Embryonic facial prominence (tissue), 1 donor: ENCODE results near the gene TTC16.
"Not testable (repeated sequence)": the region's sequence is repeated elsewhere in the genome, so short reads cannot be mapped to it uniquely, and the experiment has no call there.

Experiments
- DNase-seq: peaks from one replicate; pipeline ENCODE4 v3.0.0-alpha.2; 2016; ENCODE audit errors: extremely low spot score

Gene TTC16

DNA sequence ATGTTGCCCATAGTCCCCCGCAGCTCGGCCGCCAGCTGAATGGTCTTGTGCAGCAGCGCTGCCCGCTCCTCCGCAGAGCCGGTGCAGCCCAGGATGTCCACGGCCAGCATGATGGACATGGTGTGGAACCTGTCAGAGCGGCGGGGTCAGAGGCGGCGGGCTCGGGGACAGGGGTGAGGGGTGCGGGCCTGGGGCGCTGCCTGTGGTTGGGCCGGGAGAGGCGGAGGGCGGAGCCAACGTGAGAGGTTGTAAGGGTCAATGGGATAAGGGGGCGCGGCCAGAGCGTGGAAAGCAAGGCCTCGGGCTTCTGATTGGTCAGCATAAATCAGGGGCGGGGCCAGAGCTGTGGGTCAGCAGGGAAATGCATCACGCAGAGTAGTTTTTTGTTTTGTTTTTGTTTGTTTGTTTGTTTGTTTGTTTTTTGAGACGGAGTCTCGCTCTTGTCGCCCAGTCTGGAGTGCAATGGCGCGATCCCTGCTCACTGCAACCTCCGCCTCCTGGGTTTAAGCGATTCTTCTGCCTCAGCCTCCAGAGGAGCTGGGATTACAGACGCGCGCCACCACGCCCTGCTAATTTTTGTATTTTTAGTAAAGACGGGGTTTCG is 26.1 kb downstream of the TTC16 start:
- no peak for DNase-seq

DNA sequence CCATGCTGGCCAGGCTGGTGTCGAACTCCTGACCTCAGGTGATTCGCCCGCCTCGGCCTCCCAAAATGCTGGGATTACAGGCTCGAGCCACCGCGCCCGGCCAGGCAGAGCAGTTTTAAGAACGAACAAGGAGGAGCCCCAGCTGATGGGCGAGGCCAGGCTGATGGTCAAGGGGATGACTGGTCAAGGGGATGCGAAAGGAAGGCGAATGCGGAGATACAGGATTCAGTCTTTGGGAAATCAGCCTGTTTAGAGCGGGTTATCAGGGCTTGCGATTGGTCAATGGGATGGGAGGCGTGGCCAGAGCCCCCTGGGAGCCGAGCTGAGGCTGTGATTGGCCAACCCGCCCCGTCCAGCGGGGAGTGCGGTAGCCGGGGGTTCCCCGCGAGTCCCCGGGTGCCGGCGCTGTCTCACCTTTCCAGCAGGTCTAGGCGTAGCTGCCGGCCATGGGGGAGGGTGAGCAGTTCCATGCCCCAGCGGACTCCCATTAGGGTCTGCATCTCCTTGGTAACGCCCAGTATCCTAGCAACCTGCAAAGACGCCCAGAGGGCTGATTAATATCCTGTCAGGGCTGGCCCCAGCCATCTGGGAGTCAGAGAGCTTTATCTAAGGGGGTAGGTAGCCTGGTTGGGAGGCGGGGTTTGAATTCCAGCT is 26.7 kb downstream of the TTC16 start:
- no peak for DNase-seq

DNA sequence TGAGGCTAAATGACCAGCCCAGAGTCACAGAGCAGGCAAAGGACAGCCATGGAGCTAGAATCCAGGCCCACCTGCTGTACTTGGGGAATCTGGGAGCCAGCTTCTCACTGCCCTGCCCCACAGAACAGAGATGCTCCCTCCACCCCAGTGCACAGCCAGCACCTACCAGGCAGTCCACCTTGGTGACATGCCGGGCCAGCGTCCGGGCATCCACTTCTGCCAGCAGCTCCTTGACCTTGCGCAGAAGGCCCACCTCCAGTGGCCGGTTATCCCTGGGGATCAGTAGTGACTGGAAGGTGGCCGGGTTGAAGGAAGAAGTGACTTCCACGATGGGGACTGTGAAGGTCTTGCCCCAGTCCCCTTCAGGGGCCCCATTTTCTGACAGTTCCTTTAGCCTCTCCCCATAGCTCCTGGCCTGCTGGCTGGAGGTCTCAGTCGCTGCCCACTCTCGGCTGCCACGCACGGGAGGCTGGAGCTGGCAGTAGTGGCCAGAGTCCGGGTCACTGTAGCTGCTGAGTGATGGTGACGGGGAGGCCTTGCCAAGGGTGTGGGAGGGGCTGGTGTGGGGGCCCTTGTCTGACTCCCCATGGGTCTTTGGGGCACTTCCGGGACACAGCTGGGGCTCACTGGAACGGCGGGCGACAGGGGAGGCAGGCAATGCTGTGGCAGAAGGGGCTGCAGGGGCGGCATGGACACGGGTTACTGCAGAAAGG is 28.7 kb downstream of the TTC16 start:
- no peak for DNase-seq

DNA sequence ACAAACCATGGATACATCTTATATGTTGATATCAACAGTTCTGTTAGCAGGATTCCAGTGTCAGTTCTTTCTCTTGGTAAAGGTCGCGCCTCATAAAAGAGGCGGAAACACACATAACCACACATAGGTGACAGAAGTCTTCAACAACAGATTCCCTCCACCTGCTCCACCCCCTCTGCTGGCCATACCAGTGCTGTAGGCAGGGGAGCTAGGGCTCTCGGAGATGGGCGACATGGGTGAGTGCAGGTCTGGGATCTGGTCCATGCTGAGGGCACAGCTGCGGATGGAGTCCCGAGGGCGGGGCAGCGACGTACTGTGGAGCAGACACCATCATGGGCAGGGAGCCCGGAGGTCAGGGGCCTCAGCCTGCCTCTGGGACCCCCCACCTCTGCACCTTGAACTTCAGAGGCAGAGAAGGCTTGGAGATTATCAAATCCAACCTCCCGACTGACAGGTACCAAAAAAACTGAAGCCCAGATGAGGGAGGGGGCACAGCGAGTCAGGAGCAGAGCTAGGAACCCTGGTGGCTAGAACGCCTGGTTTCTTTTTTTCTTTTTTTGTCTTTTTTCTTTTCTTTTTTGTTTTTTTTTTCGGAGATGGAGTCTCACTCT is 31.2 kb downstream of the TTC16 start:
- DNase-seq = no peak

DNA sequence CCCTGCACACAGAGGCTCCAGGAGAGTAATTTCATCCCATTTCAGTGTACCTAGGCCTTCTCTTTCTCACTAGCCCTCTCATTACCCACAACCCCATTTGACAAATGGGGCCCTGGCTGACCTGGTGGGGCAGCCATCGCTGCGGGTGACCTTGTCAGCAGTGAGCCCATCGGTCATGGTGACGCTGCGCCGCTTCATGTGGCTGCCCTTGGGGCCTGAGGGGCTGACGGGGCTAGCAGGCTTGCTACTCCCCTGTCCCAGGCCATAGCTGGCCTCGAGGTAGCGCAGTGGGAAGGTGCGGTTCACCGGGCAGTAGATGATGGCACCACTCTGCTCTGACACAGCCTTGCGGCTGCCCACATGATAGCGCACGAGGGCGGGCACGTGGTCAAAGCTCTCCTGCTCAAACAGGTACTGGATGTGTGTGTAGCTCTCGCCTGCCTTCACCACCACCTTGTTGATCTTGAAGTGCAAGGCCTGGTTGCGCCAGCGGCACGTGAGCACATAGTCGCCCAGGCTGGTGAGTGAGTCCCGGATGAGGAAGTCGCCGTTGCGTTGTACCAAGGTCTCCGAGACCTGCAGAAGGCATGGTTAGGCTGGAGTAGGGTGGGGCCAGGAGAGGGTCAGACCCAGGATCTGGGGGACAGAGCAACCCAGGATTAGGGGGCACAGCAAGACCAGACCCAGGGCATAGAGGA is 33.4 kb downstream of the TTC16 start:
- no peak for DNase-seq

DNA sequence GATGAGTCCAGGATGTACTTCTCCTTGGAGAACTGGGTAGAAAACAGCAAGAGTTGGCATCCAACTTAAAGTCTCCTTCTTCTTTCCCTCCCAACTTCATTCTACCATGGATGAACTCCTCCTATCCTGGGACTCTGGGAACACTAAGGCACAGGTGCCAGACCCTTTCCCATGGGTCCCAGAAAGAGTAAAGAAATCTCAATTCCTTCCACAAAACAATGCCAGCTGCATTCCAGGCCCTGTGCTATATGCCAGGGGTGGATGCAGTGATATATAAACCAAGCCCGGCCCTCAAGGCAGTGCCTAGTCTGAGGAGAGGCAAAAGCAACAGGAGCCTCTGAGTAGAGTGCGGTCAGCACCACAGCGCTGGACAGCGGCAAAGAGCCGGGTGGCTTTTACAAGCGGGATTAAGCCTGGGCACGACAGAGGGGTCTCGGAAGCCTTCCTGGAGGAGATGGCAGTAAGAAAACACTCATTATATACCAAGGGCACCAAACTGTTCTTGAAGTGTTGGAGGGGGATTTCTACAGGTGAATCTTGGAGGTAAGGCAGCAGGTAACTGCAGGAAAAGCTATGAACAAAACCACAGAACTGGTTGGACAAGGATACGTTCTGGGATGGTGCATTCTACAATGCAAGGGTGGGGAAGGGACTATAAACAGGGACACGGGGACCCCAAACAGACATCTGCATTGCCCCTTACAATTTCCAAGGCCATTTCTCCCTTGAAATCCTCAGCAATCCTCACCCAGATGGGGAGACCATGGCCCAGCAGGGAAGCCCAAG is 35.6 kb downstream of the TTC16 start:
- DNase-seq = no peak

DNA sequence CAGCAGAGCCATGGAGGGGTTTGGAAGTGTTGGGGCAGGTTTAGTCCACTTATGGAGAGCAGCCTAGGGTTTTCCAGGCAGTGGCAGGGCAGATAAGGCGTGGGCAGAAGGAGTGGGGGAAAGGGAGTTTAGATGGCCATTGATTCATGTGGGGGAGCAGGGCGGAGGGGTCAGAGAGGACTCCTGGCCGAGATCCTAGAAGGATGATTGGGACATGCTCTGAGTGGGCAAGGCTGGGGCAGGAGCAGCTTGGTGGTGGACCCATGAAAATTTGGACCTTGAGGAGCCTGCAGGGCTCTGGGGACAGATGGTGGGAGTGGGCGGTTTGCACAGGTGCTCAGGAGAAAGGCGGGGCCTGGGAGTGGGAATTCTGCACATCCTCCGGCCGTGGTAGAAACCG is 37.3 kb downstream of the TTC16 start:
- no peak for DNase-seq

DNA sequence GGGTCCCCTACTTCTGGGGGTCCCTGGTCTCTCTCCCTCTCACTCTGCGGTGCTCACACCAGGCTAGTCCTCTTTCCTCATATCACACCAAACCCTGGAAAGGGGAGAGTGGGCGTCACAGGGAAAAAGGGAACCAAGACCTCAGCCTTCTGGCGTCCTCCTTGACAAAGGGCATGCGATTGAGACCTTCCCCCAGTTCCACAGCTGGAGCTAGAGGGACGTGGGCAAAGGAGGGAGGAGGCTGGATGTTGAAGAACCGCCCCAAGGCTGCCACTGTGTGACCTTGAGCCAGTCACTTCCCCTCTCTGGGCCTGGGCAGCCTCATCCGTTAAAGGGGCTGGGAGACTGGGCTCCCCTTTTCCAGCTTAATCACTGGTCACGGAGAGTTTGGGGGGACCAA is 37.7 kb downstream of the TTC16 start:
- no peak for DNase-seq

DNA sequence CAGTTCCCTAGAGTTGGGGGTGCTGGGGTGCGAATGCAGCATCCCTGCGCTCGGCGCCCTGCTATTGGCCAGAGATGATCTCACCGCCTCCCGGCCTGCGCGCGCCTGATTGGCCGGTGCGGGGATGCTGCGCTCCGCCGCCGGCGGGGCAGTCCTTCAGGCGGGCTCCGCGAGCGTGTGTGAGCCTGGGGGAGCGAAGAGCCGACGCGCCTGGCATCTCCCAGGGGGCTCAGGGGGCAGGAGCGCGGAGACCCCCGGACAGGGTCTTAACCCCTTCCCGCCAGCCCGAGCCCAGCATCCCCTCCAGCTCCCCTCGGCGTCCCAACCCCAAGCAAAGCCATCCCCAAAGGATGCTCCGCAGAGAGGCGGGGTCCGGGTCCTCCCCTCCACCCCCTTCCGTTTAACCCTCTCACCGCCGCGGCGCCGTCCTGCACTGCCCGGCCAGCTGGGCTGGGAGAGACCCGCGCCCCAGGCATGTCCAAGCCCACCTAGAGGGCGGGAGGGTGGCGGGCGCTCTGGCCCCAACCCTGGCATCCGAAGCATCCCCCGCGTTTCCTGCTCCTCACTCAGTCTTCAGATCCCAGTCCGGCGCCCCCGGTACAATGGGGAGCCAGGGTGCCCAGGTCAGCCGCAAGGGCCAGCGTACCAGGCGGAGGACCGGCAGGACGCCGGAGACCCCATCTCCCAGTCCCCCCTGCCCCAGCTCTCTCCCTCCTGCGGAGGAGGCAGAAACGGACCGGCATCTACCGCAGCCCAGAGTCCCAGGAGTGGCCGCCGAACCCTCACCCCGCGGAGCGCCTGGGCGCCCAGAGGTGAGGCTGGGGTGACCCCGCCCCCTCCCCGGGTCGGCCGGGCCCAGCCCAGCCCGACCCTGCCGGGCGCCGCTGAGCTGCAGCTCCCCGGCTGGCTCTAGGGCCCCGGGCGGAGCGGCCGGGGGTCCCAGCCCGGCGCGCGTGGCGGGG is 38.5 kb downstream of the TTC16 start:
- no peak for DNase-seq

DNA sequence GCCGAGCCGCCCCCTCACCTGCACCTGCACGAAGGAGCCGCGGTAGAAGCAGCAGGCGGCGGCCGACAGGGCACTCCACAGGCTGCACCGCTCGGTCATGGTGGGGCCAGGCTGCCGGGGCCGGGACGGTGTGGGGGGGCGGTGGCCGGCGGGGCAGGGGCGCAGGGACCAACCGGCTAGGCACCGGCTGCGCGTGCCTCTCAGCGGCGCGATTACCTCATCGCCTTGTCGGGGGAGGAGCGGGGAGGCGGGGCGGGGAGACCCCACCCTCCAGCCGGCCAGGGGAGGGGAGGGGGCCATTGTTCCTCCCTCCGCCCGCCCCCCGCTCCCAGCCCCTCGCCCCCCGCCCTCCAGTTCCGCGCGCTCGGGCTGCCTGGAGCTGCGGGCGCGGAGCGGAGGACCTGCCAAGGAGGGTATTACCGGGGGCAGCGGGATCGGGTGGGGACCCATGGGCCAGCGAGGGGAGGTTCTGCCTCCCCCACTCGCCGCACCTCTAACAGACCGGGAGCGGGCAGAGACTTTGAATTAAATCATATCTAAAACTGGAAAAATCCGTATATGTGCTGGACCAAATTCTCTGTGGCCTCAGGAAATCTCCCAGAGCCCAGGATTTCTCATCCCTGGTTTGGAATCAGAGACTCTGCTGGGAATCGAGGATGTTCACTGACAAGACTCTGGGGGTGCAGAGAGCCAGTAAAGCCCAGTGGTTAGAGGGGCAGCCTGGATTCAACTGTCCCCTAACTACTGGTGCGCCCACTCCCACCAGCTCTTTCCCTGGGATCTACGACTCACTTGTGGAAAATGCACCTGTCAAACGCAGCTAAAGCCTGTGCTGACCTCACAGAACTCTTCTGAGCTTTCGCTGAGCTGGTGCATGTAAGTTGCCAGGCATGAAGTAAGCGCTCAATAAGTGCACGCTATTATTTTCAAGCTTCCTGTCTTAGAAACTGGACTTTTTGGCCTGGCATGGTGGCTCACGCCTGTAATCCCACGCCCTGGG is 39.5 kb downstream of the TTC16 start:
- DNase-seq = no peak

DNA sequence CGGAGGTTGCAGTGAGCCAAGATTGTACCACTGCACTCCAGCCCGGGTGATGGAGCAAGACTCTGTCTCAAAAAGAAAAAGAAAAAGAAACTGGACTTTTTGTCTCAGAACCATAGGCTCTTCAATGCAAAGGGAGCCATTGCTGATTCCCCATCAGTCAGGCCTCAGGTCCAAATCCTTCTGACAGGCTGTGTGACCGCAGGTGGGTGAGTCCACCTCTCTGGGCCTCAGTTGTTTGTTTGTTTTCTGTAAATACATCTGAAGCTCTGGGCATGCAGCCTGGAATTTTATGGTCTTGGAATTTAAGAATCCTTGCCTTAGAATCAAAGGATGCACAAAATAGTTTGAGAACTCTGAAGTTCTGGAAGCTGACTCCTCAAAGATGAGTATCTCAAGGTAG is 40.4 kb downstream of the TTC16 start:
- DNase-seq = no peak

DNA sequence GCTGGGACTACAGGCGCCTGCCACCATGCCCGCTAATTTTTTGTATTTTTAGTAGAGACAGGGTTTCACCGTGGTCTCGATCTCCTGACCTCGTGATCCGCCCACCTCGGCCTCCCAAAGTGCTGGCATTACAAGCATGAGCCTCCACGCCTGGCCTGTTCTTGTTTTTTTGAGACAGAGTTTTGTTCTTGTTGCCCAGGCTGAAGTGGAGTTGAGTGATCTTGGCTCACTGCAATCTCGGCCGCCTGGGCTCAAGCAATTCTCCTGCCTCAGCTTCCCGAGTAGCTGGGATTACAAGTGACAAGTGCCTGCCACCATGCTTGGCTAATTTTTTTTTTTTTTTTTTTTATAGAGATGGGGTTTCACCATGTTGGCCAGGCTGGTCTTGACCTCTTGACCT is 40.9 kb downstream of the TTC16 start:
- DNase-seq = not testable (repeated sequence)

DNA sequence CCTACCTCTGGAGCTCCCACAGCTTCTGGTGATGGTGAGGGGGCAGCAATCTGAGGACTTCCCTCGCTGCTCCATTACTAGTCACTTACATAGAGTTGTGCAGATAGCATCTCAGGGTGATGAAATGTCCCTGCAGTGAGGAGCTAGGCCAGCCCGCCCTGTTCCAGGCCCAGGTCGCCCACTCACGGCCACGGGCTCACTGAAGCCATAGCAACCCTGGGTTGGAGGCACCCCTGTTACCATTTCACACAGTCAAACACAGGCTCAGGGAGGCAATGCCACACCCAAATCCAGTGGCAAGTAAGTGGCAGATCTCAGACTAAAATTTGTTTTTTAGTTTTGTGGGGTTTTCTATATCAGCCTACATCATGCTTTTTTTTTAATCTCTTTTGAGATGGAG is 43.0 kb downstream of the TTC16 start:
- DNase-seq = no peak

DNA sequence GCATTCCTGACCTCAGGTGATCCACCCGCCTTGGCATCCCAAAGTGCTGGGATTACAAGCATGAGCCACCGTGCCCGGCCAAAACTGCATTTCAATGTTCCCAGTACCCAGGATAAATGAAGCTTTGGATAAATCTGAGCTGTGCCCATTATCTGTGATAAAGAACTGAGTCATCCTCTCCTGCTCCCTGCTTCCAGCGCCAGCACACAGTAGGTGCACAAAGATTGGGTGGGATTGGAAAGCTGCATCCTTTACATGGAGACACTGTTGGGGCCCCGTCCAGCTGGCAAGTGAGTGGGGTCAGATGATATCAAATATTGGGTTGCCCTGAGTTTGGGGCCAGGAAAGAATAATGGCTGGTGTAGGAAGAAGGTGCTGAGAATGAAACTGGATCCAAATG is 45.2 kb downstream of the TTC16 start:
- no peak for DNase-seq

DNA sequence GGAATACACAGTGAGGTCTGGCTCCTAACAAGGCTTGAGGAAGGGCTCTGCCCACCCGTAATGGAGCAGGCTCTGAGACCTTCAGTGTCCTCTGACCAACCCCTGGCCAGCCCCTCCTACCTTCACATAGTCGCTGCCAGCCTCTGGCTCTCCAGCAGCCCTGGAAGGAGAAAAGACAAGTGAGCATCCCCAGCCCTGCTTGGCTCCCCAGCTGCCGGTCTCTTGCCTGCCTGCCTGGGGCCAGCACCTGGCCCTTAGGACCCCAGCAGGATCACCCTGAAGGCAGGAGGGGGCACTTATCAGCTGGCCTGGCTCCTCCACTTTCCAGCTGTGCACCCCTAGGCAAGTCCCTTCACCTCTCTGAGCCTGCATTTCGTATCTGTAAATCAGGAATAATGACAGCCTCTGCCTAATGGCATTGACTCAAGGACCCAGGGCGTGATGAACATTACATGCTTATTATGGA is 45.6 kb downstream of the TTC16 start:
- no peak for DNase-seq

DNA sequence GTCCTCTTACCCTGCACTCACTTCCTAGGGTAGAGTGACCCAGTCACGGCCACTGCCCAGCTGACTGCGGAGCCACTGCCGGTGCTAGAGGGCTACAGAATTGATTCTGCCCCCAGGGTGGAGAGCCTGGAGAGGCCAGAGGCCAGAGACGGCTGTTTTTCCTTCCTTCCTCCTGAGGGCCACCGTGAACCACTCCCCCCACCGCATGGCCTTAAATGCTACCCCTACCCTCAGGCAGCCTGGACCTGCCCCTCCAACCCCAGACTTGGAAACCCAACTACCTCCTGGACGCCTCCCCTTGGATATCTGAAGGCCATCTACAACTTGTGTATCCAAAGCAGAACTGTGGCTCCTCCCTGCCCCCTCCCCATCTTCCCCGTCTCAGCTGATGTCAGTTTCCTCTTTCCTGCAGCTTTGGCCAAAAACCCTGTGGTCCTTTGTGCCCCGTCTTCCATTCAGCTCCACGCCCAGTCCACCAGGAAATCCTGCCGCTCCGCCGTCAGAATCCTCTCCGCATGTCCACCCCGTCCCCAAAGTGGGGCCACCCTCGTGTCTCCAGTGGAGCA is 46.3 kb downstream of the TTC16 start:
- no peak for DNase-seq

DNA sequence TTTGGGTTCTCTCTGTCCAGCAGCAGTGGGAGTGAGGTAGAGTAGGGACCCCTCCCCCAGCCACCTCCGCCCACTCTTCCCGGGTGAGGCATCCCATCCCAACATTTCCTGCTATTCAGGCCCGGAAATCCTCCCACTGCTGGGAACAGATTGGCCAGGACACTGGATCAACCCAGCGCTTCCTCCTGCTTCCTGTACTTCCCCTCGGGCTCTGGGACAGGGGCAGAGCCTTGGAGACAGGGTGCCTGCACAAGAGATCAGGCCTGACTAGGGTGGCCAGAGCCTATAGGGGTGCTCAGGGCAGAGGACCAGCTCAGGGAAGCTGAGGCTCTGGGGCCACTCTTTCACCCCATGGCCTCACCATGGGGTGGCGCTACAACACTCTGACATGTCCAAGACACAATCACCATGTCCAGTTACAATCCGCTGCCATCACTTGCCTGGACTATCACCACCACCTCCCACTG is 48.1 kb downstream of the TTC16 start:
- no peak for DNase-seq

DNA sequence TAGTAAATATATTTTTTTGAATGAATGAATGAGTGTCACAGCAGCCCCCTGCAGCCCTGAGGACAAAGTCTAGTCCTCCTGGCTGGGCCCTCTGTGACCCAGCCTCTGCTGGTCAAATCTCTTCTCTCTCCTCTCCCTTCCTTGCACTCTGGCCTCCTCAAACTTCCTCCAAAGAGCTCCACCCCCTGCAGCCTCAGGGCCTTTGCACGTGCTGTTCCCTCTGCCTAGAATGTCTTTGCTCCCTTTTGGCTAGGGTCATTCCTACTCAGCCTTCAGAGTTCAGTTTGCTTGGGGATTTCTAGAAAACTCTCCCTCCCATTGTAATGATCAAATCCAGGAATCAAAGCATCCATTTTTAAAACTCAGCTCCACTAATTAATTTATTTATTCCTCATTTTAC is 49.5 kb downstream of the TTC16 start:
- no peak for DNase-seq
